HG02571 (cell line): Measurements from ENCODE around the gene SH2D3C.

Source experiments
- ATAC-seq: cut with Tn5 transposase; IDR thresholded peaks from one replicate; pipeline ENCODE4 v1.9.1; 2021; ENCODE audit warnings: mild to moderate bottlenecking, moderate library complexity; ENCODE audit not compliant: unreplicated experiment

The SH2D3C gene

GRCh38 chr9:127809002-127809539, 30.6 kb upstream of the SH2D3C start:
- no peak for ATAC-seq

DNA sequence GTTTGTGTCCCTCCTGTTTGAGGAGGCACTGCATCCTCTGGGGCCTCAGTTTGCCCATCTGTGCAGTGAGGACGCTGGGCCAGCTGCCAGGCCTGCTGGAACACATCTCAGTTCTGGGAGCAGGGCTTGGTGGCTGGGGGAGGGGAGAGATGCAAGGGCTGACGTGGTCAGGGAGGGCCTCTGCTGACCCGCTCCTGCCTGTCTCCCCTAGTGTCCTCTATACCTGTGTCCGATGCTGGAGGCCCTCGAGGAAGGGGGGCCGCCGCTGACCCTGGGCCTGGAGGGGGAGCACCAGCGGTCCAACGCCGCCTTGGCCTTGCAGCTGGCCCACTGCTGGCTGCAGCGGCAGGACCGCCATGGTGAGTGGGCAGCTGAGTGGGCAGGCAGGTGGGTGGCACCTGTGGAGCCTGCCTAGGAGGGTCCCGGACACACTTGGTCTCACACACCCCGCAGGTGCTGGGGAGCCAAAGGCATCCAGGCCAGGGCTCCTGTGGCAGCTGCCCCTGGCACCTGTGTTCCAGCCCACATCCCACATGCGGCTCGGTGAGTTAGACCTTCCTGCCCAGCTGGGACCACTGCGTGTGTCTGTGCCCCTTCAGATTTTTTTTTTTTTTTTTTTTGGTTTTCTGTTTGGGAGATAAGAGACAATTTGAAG, 30.0 kb upstream of the SH2D3C start:
- no peak for ATAC-seq

GRCh38 chr9:127806871-127807270, 28.4 kb upstream of the SH2D3C start:
- ATAC-seq: no peak

DNA sequence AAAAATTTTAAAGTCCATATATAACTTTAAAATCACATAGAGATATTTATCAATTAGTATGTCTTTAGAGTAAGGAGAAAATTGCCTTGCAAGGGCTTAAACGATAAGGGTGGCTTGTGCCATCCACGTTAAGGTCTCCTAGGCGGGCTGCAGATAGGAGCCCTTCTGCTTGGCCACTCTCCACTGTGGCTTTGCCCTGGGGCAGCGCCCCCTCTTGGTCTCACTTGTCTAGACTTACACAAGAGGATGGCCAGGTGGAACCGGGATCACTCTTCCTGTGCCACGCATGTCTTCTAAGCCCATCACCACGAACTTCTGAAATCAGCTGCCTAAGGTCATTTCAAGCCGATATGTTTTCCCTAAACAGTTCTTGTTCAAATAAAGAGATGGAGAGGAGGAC, 27.2 kb upstream of the SH2D3C start:
- ATAC-seq: no peak

DNA sequence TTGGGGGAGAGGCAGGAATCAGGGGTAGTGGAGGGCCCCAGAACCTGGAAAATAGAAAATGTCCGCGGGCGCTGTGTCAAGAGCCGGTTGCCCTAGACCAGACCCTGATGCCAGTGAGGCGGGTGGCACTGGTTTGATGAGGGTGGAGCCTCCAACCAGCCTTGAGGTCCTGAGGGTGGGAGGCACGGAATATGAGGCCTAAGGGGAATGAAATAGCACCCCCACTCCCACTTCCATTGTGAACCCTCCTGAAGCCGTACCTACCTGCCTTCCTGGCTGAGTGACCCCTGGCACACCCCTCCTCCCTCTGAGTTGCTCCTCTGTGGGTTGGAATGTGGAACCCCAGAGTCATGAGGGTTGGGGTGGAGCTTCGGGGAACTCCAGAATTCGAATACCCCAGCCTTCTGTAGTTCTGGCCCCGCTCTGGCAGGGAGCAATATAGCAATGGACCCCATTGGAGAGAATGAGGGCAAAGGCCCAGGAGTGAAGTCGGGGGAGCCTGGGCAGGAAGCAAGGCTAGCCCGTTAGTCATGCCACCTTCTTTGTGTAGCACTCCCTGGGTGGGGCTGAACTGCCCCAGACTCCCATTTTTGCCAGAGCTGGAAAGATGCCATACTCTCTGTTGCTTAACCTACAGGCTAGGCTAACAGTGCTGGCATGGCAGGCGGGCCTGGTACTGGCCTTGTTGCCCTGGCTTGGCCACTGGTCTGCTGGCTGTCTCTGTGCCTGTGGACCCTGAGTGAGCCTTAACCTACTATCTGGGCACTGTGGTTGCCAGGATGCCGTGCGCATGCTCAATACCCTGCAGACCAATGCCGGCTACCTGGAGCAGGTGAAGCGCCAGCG, 25.3 kb upstream of the SH2D3C start:
- no peak for ATAC-seq

DNA sequence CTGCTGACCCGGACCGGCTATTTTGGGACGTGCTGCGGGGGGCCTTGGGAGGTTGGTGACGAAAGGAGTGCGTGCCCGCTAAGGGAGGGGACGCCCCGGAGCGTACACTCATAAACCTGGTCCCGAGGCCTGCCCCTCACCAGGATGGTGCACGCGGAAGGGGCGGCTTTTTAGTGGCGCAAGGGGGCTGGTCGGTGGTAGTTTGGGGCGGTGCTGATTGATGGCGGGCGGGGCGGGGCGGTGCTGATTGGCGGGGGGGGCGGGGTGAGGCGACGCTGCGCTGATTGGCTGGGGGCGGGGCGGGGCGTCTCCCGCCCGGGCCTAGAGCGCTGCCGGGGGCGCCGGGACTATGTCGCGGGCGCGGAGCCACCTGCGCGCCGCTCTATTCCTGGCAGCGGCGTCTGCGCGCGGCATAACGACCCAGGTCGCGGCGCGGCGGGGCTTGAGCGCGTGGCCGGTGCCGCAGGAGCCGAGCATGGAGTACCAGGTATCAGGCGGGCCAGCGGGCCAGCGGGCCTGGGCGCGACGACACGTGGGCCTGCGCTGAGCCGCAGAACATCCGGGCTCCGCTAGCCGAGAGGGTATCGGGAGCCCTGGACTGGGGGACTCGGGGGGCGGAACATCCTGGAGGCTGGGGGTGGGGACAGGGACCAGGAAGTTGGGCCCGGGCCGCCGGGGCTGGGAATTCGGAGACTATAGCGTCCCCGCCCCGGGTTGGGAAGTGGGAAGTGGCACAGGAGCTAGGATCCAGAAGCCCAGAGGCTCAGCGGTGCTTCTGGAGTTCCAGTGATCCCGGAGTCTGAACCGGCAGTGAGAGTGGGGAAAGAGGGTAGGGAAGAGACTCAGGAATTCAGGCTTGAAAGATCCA, 24.3 kb upstream of the SH2D3C start, which contains the start of gene FPGS:
TSS of gene FPGS (plus strand) at position 307 of the 868 bp plus-strand sequence. CDS start at position 350, 43 bp downstream.
- peak; percentile 63 for ATAC-seq

DNA sequence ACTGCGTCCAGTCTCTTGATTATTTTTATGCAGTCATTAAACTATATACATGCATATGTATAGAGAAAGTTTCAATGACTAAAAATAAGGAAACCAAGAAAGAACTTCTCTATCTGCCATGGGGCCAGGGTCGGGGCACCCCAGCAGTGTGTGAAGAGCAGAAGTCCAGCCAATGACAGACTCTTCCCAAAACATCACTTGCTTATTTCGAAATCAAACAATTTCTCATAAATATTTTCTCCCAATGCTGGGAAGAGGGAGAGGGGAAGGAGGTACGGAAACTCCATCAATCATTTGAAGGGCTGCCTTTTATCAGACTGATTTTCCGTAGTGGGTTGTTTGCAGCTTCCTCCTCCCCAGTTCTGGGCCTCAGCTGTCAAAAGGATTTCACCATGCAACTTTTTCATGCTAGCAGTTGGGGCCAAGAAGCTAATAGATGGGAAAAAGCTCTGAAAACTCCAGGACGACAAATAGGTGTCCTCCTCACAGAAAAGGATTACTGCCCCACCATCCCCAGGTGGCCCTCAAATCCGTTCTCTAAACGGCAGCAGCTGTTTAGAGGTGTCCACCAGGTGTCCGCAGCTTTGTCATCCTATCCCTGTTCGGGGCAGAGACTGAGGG, 23.6 kb upstream of the SH2D3C start:
- no peak for ATAC-seq

DNA sequence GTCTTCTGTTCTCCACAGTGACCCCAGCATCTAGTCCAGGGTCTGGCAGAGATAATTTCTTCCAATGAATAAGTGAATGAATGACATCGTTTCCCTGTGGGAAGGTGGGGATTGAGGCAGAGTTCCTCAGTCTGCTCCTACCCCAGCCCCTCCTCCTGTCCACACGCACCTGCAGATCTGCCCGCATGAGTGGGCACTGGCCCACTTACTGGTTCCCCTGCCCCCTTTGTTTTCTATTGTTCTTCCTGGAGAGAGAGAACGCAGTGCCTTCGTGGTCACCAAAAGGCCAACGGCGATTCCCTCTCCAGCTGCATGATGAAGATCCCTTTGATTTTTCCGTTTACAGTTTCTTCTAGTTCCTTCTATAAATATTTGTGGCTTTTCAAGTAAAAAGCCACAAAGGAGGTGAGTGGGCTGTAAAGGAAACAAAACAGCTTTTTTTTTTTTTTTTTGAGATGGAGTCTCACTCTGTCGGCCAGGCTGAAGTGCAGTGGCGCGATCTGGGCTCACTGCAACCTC, 18.4 kb upstream of the SH2D3C start:
- no peak for ATAC-seq

- no peak for ATAC-seq
Observed at GRCh38 chr9:127796225-127796813, 17.9 kb upstream of the SH2D3C start.

GRCh38 chr9:127794001-127794791, 15.7 kb upstream of the SH2D3C start:
- ATAC-seq: no peak

GRCh38 chr9:127793093-127793708, 14.7 kb upstream of the SH2D3C start:
- no peak for ATAC-seq

DNA sequence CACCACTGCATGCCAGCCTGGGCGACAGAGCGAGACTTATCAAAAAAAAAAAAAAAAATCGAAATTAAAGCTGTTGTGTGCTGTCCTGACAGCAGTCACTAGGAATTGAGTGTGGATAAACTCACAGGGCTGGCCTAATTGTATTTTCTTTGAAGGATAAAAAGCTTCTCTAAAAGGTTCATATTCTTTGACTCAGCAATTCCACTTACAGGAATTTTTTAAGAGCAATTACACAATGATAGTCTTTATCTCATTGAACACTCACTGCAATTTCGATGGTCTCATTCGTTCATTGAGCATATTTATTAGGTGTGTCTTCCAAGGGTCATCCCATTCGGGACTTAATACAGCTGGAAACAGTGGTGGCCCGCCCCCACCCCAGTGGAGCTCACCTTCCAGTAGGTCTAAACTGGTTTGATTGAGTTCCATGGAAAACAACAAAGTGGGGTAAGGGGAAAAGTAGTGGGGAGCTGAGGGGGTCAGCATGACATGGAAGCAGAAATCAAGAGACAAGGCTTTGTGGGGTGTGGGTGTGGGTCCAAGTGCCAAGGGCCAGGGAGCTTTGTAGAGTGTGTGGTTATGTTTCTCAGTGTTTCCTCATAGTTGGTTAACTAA, 14.1 kb upstream of the SH2D3C start:
- ATAC-seq: no peak

DNA sequence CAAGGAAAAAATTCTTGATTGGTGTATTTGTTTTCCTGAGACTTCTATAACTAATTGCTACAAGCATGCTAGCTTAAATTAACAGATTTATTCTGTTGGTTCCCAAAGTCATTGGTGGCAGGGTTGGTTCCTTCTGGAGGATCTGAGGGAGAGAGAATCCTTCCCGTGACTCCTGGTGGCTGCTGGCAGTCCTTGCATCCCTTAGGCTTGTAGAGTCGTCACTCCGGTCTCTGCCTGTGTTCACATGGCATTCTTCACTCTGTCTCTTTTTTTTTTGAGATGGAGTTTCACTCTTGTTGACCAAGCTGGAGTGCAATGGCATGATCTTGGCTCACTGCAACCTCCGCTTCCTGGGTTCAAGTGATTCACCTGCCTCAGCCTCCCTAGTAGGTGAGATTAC, 12.6 kb upstream of the SH2D3C start:
- no peak for ATAC-seq

DNA sequence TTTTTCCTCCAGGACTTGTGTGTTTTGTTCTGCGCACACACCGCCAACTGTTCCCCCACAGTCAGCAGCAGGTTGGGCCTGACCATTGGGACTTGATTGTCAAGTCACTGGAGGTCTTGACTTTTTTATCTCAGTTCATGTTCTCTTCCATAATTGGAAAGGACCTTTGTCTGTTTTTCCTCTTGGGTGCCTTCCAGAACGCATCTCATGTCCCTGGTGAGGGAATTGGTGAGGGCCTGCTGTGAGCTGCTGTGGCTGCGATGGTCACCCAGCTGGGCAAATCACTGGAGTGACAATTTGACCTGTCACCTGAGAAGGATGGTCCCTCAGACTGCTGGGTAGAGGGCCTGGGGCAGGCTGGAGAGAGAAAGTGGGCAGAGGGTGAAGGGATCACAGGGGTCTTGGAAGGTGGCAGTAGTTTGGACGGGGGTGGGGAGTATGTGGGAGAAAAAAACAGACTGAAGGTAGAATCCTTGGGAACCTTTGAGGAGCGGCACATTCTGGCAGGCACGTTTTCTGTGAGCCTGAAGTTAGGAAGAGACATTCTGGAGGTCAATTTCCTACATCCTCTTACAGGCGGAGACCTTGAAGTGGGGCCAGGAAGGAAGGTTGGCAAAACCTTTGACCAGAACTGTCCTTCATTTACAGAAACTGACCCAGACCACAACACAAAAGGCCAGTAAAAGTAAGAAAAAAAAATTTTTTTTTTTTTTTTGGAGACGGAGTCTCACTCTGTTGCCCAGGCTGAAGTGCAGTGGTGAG, 11.8 kb upstream of the SH2D3C start:
- ATAC-seq: no peak

DNA sequence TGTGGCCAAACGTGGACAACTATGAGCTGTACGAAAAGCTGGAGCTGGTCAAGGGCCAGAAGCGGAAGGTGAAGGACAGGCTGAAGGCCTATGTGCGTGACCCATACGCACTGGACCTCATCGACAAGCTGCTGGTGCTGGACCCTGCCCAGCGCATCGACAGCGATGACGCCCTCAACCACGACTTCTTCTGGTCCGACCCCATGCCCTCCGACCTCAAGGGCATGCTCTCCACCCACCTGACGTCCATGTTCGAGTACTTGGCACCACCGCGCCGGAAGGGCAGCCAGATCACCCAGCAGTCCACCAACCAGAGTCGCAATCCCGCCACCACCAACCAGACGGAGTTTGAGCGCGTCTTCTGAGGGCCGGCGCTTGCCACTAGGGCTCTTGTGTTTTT, 10.7 kb upstream of the SH2D3C start:
- ATAC-seq: no peak

- no peak for ATAC-seq
Observed at GRCh38 chr9:127788337-127789011, 10.0 kb upstream of the SH2D3C start.

- ATAC-seq: no peak
Observed at GRCh38 chr9:127786773-127787104, 8.3 kb upstream of the SH2D3C start.
